Posterior cingulate gyrus (tissue), 11 donors: ENCODE measurements around the gene SELENON.

ENCODE experiments used
- DNase-seq, 10 donors: peaks; one replicate each; pipeline versions ENCODE4 v3.0.0 to v3.0.0-alpha.2; 2020 to 2021; ENCODE audit warnings: mixed read lengths in 3 of 10
- intact Hi-C: fragments of 100-400 bp; cut with DNase I; formaldehyde crosslinking; loops from one replicate; pipeline ENCODE4 v1.15.1; 2023

Gene SELENON, protein sequence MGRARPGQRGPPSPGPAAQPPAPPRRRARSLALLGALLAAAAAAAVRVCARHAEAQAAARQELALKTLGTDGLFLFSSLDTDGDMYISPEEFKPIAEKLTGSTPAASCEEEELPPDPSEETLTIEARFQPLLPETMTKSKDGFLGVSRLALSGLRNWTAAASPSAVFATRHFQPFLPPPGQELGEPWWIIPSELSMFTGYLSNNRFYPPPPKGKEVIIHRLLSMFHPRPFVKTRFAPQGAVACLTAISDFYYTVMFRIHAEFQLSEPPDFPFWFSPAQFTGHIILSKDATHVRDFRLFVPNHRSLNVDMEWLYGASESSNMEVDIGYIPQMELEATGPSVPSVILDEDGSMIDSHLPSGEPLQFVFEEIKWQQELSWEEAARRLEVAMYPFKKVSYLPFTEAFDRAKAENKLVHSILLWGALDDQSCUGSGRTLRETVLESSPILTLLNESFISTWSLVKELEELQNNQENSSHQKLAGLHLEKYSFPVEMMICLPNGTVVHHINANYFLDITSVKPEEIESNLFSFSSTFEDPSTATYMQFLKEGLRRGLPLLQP

DNA sequence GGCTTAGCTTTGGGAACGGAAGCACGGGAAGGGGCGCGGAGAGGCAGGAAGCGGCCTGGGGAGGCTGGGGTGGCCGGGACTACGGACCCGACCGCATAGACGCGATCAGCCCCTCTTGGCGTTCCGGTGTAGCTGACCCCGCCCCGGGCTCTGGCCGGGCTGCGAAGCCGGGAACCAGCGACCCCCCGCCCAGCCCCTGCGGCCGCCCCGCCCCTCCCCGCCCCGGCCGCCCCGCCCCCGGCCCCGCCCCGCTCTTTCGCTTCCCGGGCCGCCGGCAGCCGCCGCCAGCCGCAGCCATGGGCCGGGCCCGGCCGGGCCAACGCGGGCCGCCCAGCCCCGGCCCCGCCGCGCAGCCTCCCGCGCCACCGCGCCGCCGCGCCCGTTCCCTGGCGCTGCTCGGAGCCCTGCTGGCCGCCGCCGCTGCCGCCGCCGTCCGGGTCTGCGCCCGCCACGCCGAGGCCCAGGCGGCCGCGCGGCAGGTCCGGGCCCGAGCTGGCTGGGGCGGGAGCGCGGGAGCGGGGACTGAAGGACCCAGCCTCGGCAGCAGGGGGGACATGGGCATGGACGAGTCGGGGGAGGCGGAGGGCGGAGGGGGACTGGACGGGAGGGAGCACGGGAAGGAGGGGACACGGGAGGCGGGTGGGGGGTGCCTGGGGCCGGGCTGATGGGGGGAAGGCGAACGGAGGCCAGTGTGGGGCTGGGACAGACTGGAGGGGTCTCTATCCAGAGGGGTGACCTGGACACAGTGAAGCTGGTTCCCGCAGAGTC is at the start of gene SELENON:
Gene SELENON (plus strand): TSS at position 259 of the 768 bp plus-strand sequence. CDS start 38 bp downstream, at position 297.
- intact Hi-C loops: loop anchor here (5.0 to 10.0 kb wide), 3 partner anchors 183 to 278 kb away; partner anchors contain the start of genes LDLRAP1 and MAN1C1
- DNase-seq: peak in 3 of 10 donors; percentile 60 to 88 (median 74)

DNA sequence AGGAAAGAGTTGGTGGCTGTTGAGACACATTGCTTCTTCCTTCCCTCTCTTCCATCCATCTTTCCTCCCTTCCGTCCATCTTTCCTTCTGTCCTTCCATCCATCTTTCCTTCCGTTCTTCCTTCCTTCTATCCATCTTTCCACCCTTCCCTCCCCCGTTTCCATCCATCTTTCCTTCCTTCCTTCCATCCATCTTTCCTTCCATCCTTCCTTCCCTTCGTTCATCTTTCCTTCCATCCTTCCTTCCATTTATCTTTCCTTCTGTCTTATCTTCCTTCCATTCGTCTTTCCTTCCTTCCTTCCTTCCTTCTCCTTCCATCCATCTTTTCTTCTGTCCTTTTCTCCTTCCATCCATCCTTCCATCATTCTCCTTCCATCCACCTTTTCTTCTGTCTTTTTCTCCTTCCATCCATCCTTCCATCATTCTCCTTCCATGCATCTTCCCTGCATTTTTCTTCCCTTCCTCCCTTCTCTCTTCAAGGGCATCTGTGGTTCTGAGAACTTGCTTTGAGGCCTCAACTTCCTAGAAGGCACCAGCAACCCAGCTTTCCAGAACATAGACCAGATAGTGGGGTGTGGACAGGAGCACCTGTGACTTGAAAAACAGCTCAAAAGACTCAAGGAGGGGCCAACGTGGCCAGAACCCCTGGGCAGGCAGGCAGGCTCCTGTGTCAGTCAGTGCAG is 48.9 kb upstream of the SELENON start:
- intact Hi-C loops: no loop called here
- no peak for DNase-seq

DNA sequence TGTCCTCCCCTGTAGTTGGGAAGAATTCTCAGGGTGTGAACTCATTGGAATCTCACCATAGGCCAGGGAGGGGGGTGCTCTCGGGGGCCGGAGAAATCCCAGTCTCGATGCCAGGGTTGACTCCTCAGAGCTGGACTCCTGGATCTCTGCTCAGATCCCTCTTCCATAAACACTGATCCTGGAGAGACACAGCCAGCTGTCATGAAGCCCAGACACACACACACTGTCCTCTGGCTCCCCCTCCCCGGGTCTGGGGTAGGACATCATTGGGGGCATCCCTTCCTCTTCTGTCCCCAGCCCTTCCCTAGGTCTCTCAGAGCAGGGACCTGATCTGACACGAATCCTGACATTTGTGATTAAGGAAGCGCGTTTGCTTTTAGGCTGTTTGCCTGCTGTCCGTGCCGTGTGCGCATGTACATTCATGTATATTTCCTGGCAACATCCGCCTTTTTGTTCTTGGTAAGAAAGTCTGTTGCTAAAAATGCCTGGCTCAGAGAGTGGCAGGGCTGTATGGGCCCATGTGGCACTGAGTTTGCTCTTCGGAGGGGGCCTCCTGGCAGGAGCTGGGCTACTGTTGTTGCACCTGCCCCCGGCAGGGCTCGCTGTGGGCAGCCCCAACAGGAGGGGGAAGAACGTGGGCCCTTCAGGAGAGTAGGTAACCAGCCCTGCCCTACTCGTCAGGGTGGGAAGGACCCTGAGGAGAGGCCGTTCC is 45.4 kb upstream of the SELENON start:
- peak in 3 of 10 donors; percentile 55 to 85 (median 81) for DNase-seq

DNA sequence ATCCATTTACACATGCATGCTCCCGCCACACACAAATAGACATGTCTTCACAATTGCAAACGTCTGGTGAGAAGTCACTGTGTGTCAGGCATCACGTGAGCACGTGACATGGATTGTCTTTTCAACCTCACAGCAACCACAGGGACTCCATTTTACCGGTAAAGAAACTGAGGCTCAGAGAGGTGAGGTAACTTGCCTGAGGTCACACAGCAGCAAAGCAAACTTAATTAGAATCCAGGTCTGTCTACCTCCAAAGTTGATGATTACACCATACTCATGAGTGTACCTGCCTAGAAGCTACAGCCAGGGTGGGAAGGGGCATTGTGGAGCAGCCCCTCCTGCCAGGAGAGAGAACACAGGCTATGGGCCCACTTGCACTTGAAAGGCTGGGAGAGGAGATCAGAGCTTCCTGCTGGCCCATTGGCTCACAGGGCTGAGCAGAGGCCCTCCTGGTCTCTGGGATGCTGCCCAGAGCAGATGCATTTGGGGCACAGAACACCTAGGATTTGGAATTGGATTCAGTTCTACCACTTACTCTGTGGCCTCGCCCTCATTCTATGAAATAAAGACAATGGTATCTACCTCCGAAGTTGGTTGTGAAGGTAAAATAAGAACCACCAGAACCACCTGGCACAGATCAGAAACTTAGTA is 44.4 kb upstream of the SELENON start:
- DNase-seq: no peak
- intact Hi-C loops: no loop called here

More for the DNA sequence above, 45.4 kb upstream of the SELENON start:
- intact Hi-C loops: no loop called here

DNA sequence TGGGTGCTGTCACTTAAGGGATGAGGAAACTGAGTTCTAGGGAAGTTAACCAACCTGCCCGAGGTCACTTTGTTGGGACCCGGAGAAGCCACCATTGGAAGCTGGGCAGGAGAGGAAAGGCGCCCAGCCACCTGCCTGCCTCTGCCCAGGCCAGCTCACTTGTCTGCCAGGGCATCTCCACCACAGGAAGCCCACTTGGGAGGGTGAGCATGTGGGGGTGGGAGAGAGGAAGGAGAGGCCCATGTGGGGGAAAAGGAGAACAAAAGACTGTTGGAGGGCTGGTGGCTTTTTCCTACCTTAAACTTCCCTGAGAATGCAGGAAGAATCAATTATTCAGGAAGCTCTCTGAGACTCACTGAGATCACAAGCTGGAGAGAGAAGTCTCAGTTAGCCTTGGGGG is 43.8 kb upstream of the SELENON start:
- intact Hi-C loops: no loop called here
- DNase-seq: no peak

DNA sequence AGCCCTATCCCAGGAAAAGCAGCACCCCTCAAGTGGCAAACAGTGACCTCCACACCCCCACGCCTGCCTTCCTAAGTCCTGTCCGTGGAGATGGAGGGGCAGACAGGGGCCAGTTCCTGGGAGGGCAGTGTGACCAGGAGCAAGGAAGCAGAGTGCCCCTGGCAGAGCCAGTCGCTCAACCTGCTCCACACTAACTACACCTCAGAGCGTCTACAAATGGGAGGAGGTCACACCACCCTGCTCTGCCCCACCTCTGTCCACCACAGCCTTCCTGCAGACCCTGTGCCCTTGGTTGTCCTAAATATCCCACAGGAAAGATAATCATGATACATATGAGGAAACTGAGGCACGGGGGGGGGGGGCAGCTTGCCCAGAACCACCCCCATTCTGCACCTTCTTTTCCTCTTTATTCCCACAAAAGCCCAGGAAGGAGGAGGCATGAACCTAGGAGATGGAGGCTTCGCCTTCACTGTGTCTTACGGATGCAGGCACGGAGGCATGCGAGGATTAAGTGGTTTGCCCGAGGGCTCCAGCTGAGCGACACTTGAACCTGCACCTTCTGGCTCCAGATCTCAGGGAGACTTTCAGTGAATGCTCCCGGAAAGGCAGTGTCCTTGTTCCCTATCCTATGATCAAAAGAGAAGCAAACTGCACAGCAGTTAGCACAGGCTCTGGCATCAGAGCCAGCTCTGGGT is 42.7 kb upstream of the SELENON start:
- DNase-seq: no peak
- intact Hi-C loops: no loop called here

DNA sequence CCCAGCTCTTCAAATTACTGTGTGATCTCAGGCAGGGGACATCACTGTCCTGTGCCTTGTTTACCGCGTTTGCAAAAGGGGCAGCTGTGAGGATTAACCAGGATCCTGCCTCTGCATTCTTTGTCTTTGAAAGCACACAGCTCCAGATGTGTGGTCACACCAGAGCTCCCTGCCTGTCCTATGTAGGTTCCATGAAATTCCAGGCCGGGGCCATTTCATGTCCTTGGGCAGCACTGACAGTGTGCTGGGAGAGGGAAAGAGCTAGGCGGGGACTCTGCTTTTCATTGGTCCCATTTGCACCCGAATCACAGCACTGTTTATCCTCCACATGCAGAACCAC is 42.2 kb upstream of the SELENON start:
- no peak for DNase-seq
- intact Hi-C loops: no loop called here

DNA sequence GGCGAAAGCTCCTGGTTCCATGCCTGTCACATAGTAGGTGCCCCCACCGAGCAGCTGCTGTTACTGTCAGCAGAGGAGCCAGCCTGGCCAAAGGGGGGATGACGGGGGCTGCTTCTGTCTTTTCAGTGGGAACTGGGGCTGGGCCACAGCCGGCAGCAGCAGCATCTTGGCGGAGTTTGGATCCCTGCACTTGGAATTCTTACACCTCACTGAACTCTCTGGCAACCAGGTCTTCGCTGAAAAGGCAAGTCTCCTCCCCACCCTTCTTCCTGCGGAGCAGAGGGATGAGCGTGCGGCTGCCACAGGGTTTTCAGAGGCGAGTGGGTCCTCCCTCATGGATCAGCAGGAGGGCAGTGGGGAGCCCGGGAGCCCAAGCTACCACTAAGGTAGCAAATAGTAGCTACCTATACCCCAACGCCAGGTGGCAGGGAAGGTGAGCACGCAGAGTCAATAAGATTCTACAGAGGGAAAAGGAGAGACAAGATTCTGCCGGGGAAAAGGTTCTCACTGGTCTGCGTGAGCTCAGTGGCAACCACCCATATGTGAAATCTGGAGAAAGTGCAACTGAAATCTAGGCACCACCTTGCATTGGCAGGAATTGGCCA is 41.4 kb upstream of the SELENON start:
- intact Hi-C loops: no loop called here
- no peak for DNase-seq

DNA sequence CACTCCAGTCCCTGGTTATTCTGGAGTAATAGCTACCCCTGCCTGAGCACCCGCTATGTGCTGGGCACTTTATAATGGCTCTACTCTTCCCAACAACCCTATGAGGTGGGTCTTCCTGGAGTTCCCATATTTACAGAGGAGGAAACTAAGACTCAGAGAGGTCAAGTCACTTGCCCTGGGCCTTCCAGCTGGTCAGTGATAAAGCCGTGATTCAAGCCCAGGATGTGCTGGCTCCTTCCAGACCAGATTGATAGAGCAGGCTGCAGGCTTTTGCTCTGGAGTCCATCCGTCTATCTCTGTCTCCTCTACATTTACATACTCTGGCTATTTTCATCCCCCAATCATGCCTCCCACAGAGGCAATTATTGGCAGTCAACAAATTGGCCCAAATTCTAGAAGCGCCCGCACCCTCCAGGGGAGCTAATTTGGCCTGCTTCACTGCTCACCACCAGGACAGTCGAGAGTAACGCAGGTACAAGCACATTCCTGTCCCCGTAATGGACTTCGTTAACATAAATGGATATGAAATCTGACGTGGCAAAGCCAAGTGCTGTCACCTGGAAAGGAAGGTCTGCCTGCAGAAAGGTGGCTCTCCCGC is 39.8 kb upstream of the SELENON start:
- intact Hi-C loops: no loop called here
- peak in 1 of 10 donors; percentile 39 for DNase-seq

DNA sequence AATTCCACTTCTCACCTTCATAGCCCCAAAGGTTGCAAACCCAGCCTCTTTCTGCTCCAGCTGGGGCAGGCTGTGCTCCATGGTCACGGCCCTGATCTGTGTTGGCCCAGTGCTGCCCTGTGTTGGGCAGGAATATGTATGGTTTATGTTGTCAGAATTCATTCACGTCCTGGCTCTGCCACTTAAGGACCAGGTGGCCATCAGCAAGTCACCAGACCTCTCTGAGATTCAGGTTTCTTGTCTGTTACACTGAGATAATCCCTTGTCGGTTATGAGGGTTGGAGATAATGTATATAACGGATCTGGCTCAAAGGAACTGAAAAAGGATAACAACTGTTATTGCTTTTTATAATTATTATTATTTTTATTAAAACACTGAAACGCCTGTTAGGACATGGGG is 39.1 kb upstream of the SELENON start:
- intact Hi-C loops: no loop called here
- DNase-seq: no peak

DNA sequence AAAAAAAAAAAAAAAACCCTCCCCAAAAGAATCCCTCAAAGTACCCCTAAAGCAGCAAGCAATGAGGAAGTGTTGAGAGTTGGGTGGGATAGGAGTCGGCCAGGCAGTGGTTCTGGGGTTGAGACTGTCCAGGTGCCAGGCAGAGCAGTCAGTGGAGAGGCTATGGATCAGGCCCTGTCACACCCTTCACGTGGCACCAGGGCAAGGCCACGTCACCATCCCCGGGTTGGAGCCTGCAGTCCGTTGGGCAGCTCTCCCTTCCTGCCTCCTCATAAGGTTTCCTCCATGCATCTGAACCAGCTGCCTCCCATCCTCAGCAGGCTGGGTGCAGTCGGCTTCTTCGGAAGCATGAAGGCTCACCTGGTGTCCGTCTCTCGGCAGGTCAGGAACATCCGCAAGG is 36.5 kb upstream of the SELENON start:
- DNase-seq: no peak
- intact Hi-C loops: no loop called here

DNA sequence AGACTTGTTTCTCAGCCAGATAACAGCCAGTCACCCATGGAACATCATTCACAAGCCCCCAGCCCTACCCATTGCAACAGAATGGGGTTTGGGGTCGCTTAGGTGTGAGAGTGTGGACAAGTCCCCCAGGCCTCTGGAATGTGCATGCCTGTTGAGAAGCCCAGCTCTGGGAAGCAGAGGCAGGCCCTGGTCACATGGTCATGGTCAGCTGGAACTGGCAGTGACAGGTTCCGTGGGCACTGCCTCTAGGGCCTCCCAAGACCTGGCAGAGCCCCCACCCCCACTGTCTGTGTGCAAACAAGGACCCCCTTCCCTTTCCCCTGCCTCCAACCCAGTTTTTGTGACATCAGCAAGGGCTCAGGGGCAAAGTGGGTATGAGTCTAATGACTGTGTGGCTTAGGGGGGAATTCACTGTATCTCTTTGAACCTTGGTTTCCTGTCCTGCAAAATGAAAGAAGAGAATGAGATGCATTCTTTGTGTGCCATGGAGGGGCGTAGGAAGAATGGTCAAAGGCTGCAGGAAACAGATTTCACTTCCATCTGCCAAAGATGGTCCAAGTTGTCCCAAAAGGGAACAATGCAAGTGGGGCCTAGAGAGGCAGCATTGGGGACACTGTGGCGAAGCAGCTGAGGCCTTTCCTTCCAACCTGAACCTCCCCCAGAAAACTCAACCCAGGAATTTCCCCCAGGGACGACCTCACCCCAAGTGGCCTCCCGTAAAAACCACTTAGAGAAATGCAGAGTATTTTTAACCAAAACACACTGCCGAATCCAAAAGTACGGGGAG is 34.7 kb upstream of the SELENON start:
- DNase-seq: no peak
- intact Hi-C loops: no loop called here

DNA sequence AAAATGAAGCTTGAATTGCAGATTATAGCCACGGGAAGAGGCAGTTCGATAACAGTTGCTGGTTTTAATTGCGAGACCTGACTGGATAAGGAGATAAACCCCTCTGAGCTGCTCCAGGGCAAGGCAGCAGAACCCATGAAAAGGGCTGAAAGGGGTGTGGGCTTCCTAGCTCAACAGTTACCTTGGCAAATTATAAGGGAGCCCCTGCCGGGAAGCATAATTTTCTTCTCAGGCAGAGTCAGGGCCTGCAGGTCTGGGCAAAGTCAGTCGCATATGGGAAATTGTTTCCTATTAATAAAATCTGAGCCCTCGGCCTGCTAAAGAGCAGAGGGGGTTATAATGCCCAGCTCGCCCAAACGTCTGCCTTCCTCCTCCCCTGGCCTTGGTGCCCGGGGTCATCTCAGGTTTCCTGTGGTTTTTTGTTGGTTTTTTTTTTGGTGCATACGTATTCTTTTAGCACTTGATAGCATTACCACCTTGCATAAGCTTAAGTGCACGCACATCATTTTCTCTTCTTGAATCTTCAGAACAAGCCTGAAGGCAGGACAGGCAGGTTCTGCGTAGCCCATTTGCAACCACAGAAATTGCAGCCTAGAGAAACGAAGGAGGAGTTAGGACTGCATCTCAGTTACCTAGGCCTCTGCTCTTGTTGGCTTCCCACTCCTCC is 33.9 kb upstream of the SELENON start:
- intact Hi-C loops: no loop called here
- no peak for DNase-seq

DNA sequence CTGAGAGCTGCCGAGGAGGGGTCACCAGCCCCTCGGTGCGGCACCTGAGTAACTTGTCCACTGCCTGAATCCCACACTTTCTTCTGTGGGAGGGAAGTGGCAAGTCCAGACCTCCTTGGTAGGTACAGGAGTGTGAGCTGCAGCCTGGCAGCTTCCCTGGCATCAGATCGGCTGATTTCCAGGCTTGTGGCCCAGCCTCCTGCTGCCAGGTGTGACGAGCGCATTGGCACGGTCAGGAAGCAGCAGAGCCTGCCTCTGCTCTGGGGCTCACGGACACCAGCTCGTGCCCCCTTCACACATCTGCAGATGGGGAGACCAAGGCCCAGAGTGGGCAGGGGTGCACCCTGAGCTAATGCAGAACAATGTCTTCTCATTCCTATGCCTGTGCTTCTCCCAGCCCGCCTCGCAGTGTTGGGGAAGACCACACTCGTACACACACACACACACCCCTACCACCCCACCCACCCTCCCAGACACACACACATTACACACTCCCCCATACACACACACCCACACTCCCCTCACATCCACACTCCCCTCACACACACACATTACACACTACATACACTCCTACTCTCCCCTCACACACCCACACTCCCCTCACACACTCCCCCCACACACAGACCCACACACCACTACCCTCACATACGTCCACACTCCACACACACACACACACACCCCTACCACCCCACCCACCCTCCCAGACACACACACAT is 33.1 kb upstream of the SELENON start:
- DNase-seq: peak in 1 of 10 donors; percentile 87
- intact Hi-C loops: no loop called here

DNA sequence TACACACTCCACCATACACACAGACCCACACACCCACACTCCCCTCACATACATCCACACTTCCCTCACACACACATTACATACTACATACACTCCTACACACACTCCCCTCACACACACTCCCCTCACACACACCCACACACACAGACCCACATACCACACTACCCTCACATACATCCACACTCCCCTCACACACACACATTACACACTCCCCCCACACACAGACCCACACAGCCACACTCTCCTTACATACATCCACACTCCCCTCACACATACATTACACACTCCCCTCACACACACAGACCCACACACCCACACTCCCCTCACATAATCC is 32.6 kb upstream of the SELENON start:
- no peak for DNase-seq
- intact Hi-C loops: no loop called here

DNA sequence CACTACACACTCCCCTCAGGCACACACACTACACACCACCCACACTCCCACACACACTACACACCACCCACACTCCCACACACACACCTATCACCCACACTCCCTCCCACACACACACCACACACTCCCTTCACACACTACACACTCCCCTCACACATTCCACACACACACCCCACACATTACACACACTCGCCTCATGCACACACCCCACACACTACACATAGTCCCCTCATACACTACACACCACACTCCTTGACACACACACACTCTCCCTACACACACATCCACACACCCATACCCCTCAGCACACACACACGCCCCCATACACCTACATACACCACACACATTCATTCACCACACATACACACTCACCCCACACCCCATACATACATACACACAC is 31.0 kb upstream of the SELENON start:
- intact Hi-C loops: no loop called here
- DNase-seq: no peak
